WI38 (cell line): ENCODE measurements around the gene TMEM132D.
"Not testable (repeated sequence)": the region's sequence is repeated elsewhere in the genome, so short reads cannot be mapped to it uniquely, and the experiment has no call there.

ENCODE experiments used
- H3K4me3 ChIP-seq: 2 replicates; pipeline ENCODE4 v1.5.1; 2011; ENCODE audit warnings: low read depth, mild to moderate bottlenecking, control low read depth, low read length
- TF ChIP-seq, protein P1 (sequence below): IDR thresholded peaks from 2 replicates; pipeline ENCODE4 v1.5.1; 2012; ENCODE audit warnings: low read depth, mild to moderate bottlenecking, control low read depth, low read length

TMEM132D gene

GRCh38 chr12:129193263-129193871, 710.5 kb downstream of the TMEM132D start:
- TF ChIP-seq, protein P1, sequence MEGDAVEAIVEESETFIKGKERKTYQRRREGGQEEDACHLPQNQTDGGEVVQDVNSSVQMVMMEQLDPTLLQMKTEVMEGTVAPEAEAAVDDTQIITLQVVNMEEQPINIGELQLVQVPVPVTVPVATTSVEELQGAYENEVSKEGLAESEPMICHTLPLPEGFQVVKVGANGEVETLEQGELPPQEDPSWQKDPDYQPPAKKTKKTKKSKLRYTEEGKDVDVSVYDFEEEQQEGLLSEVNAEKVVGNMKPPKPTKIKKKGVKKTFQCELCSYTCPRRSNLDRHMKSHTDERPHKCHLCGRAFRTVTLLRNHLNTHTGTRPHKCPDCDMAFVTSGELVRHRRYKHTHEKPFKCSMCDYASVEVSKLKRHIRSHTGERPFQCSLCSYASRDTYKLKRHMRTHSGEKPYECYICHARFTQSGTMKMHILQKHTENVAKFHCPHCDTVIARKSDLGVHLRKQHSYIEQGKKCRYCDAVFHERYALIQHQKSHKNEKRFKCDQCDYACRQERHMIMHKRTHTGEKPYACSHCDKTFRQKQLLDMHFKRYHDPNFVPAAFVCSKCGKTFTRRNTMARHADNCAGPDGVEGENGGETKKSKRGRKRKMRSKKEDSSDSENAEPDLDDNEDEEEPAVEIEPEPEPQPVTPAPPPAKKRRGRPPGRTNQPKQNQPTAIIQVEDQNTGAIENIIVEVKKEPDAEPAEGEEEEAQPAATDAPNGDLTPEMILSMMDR = peak; percentile 44
- H3K4me3 ChIP-seq = no peak overlapping the region

DNA sequence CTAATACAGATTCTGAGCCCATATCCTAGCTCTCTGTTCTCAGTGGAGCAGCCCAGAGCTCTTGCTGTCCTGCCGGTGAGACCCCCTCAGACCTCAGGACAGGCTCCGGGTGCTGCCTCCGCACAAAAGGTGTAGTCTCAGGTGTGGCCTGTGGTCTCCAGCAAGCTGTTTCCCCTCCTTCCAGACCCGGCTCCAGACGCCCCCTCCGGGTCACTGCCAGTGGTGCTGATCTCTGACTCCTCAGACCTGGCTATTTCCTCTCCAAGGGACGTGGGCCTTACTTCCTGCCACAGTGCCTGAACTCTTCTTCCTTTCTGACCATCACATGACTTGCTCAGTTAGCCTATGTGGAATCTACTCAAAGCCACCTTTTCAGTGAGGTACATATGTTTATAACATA, 713.0 kb downstream of the TMEM132D start:
- TF ChIP-seq, protein P1 = no peak
- H3K4me3 ChIP-seq = no peak overlapping the region

DNA sequence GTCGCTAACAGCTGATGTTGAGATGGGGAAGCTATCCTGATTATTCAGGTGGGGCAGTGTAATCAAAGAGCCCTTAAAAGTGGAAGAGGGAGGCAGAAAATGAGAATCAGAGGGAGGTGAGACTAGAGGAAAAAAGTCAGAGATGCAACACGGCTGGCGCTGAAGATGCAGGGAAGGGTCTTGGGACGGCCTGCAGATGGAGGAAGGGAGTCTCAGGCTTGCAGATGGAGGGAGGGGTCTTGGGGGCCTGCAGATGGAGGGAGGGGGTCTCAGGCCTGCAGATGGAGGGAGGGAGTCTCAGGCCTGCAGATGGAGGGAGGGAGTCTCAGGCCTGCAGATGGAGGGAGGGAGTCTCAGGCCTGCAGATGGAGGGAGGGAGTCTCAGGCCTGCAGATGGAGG, 713.9 kb downstream of the TMEM132D start:
- not testable (repeated sequence) for H3K4me3 ChIP-seq

DNA sequence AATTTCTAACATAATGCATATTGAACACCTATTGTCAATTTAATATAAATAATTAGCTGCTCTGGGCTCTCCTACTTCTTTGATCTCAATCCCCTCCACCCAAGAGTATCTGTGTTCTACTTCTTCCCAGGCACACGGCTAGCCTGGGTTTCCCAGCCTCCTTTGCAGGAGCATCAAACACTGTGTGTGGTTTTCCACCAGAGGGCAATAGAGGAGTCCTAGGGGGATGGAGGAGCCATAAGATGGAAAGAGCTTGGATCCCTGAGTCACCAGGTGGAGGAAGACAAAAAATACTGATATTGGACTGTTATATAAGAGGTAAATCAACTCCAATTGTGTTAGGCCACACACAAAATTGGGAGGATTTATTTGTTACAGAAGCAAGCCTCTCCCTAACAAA, 716.9 kb downstream of the TMEM132D start:
- no peak overlapping the region for H3K4me3 ChIP-seq
- TF ChIP-seq, protein P1 = no peak

- H3K4me3 ChIP-seq = no peak overlapping the region
- TF ChIP-seq, protein P1 = no peak
These were observed 718.0 kb downstream of the TMEM132D start for GRCh38 chr12:129185855-129186254.

- no peak overlapping the region for H3K4me3 ChIP-seq
- TF ChIP-seq, protein P1 = no peak
These were observed 719.5 kb downstream of the TMEM132D start for GRCh38 chr12:129184127-129184928.

GRCh38 chr12:129179941-129180553, 723.8 kb downstream of the TMEM132D start:
- no peak overlapping the region for H3K4me3 ChIP-seq
- TF ChIP-seq, protein P1 = no peak
